HepG2 (cell line): ENCODE measurements around the gene SMARCAD1. TPM values are rescaled to one million over a fixed set of nuclear protein-coding genes. Genes with fewer than 3 reads are reported as not detected.

Experiments
- ATAC-seq: fragments of 200-7000 bp; cut with Tn5 transposase; 3 replicates; pipeline ENCODE4 v1.9.1; 2020; ENCODE audit warnings: mild to moderate bottlenecking, moderate library complexity
- BruUV-seq: library from RNA; stranded (reverse); fragments of 400-500 nt; replicated peaks from 2 replicates; lab custom pipeline; 2021; lab: Mats Ljungman, UMichigan
- CTCF ChIA-PET: fragments of 300-600 bp; formaldehyde crosslinking; extraction: SDS; loops from one replicate; lab custom pipeline; 2021; ENCODE audit warnings: low total read pairs, inconsistent platforms, low intra/inter-chr PET ratio; lab: Yijun Ruan, JAX
- POLR2A ChIA-PET: fragments of 350-600 bp; sonication (Branson Sonifier 250); formaldehyde crosslinking; loops from one replicate; lab custom pipeline; 2020; ENCODE audit warnings: antibody characterized with exemption, inconsistent platforms; lab: Yijun Ruan, JAX
- DNase-seq: peaks from one replicate; pipeline ENCODE4 v3.0.0-alpha.2; 2015; ENCODE audit warnings: low spot score
- FAIRE-seq: peaks from 3 replicates; lab custom pipeline; 2011; peaks lifted over from hg19 to GRCh38; lab: Jason Lieb, UNC
- H2AFZ ChIP-seq: one replicate; pipeline ENCODE4 v1.6.1; 2011; ENCODE audit warnings: low read length, inconsistent platforms
- H3K27ac ChIP-seq: fragments of 300-600 bp; 3 replicates; pipeline ENCODE4 v1.8.0; 2011; ENCODE audit warnings: mixed run types, mild to moderate bottlenecking, mixed read lengths, low read length, inconsistent platforms; ENCODE audit not compliant: insufficient read depth; ENCODE audit errors: extremely low read length
- H3K27me3 ChIP-seq, 2 experiments: fragments of 200-600 bp in 1 of 2; 2 replicates in 1 of 2; 3 replicates in 1 of 2; pipeline versions ENCODE4 v1.6.0 to v1.8.0; 2011; ENCODE audit warnings: low read length in 2 of 2, mild to moderate bottlenecking in 2 of 2, moderate library complexity in 2 of 2, inconsistent platforms in 1 of 2; ENCODE audit not compliant: insufficient read depth in 2 of 2, control insufficient read depth in 1 of 2
- H3K36me3 ChIP-seq, 2 experiments: fragments of 200-600 bp in 1 of 2; replicated peaks in 1 of 2; 2 replicates in 1 of 2; 3 replicates in 1 of 2; pipeline versions ENCODE4 v1.5.1 to v1.8.0; 2011; ENCODE audit warnings: low read length in 2 of 2, inconsistent platforms in 1 of 2; ENCODE audit not compliant: insufficient read depth in 2 of 2, control insufficient read depth in 1 of 2
- H3K4me1 ChIP-seq: 2 replicates; pipeline ENCODE4 v1.5.1; 2012; ENCODE audit warnings: low read length, inconsistent platforms; ENCODE audit not compliant: insufficient read depth
- H3K4me2 ChIP-seq: 2 replicates; pipeline ENCODE4 v1.6.0; 2011; ENCODE audit warnings: low read depth, low read length, inconsistent platforms
- H3K4me3 ChIP-seq, 3 experiments: fragments of 200-600 bp in 1 of 3; sonication (generic), shearing (Covaris generic) in 1 of 3; replicated peaks in 1 of 3; 2 replicates each; pipeline ENCODE4 v1.5.1; 2011 to 2016; ENCODE audit warnings: low read length in 3 of 3, inconsistent platforms in 2 of 3, low read depth in 2 of 3, mild to moderate bottlenecking in 2 of 3, control low read depth in 1 of 3, mixed read lengths in 1 of 3; ENCODE audit not compliant: insufficient read depth in 1 of 3
- H3K79me2 ChIP-seq: one replicate; pipeline ENCODE4 v1.6.1; 2011; ENCODE audit warnings: low read length, inconsistent platforms; ENCODE audit not compliant: insufficient read depth
- H3K9ac ChIP-seq: 2 replicates; pipeline ENCODE4 v1.6.0; 2011; ENCODE audit warnings: mild to moderate bottlenecking, low read depth, low read length, inconsistent platforms; ENCODE audit not compliant: insufficient read depth
- H3K9me3 ChIP-seq: 2 replicates; pipeline ENCODE4 v1.5.1; 2012; ENCODE audit warnings: mild to moderate bottlenecking, low read length
- H4K20me1 ChIP-seq: 2 replicates; pipeline ENCODE4 v1.6.0; 2011; ENCODE audit warnings: inconsistent platforms, mild to moderate bottlenecking, low read length, moderate library complexity; ENCODE audit not compliant: insufficient read depth
- KIAA2018 ChIP-seq: sonication (generic); formaldehyde crosslinking; IDR thresholded peaks from 2 replicates; pipeline ENCODE4 v1.5.0; 2020; ENCODE audit warnings: mild to moderate bottlenecking, missing genetic modification reagents, borderline replicate concordance
- RELA ChIP-seq: sonication (generic); formaldehyde crosslinking; IDR thresholded peaks from 2 replicates; pipeline ENCODE4 v1.4.0; 2020; ENCODE audit warnings: missing genetic modification reagents
- ZNF326 ChIP-seq: sonication (generic); formaldehyde crosslinking; IDR thresholded peaks from 2 replicates; pipeline ENCODE4 v1.4.0; 2020; ENCODE audit warnings: missing genetic modification reagents, borderline replicate concordance
- ZNF547 ChIP-seq: sonication (generic); formaldehyde crosslinking; IDR thresholded peaks from 2 replicates; pipeline ENCODE4 v1.5.1; 2020; ENCODE audit warnings: mild to moderate bottlenecking, missing genetic modification reagents
- ZNF841 ChIP-seq: sonication (generic); formaldehyde crosslinking; IDR thresholded peaks from 2 replicates; pipeline ENCODE4 v1.8.1; 2023; ENCODE audit warnings: missing genetic modification reagents, borderline replicate concordance
- WGBS: methylation state at CpG from one replicate; pipeline ENCODE4 v1.1.6; 2017; ENCODE audit warnings: low lambda C conversion rate; 5-methylcytosine and 5-hydroxymethylcytosine counted together
- in situ Hi-C: cut with HindIII; loops from 2 replicates; pipeline ENCODE4 v1.10.0; 2017; ENCODE audit warnings: low pct_unique_long_range_greater_than_20kb; ENCODE audit not compliant: extremely low pct_ligation_motif_present
- intact Hi-C: fragments of 100-400 bp; cut with micrococcal nuclease; formaldehyde crosslinking; loops from one replicate; pipeline ENCODE4 v1.10.0; 2022; ENCODE audit not compliant: unreplicated experiment
- polyA plus RNA-seq, 8 experiments: library from polyadenylated mRNA; depleted of rRNA in 3 of 8; stranded (reverse) in 7 of 8; unstranded in 1 of 8; fragments of >200 nt; fragmentation: Illumina TruSeq in 4 of 8; extraction: Trizol in 4 of 8; gene quantifications; 2 replicates each; pipeline versions ENCODE4 v1.2.1 to v1.2.3, GENCODE V29; 2011 to 2016; ENCODE audit warnings: low read depth in 4 of 8, missing spikeins in 1 of 8, mixed read lengths in 1 of 8; ENCODE audit not compliant: insufficient read depth in 1 of 8
- total RNA-seq, 5 experiments: library from RNA; depleted of rRNA; stranded (reverse); fragments of >200 nt; fragmentation: Illumina TruSeq; extraction: Trizol; gene quantifications; 2 replicates each; pipeline ENCODE4 v1.2.3, GENCODE V29; 2016; ENCODE audit warnings: low read depth in 1 of 5

The SMARCAD1 gene
- total and polyA plus RNA-seq, 2 of the 13 experiments (the other 11 are each of a cell fraction or from before 2014, with no cell fraction given): 18.2 to 35.9 TPM

- 96% methylated on average over 5 of the region's 5 CpGs for WGBS
- in situ Hi-C loops: loop anchor here (25.0 kb wide), 1 partner anchor 475 kb away; no protein-coding TSS in a partner anchor
- H3K36me3 ChIP-seq: peaks cover 2 to 20% of the 10 kb centered on the region in 2 experiments
- H3K27me3 ChIP-seq: no peaks in the 10 kb centered on the region
- no peak overlapping the region for H3K27ac ChIP-seq
- ATAC-seq: no peak
- no TSS peak for BruUV-seq
- no peaks in the 10 kb centered on the region for H4K20me1 ChIP-seq
- H2AFZ ChIP-seq: no peak overlapping the region
- H3K79me2 ChIP-seq: no peaks in the 10 kb centered on the region
- no peak for DNase-seq
- CTCF ChIA-PET: no interaction called here
- H3K9me3 ChIP-seq: no peaks in the 10 kb centered on the region
- POLR2A ChIA-PET: no interaction called here
- no peak for FAIRE-seq
- TF ChIP-seq KIAA2018 (CRISPR knock-in tag): no peak
- TF ChIP-seq ZNF841 (CRISPR knock-in tag): no peak
- no peak for TF ChIP-seq RELA
- TF ChIP-seq ZNF547 (CRISPR knock-in tag): no peak
- no peak for TF ChIP-seq ZNF326 (CRISPR knock-in tag)
- H3K4me1 ChIP-seq: no peaks in the 10 kb centered on the region
- no peak overlapping the region for H3K9ac ChIP-seq
- no peak overlapping the region for H3K4me3 ChIP-seq
- intact Hi-C loops: no loop called here
- H3K4me2 ChIP-seq: no peak overlapping the region
Measured at GRCh38 chr4:94262163-94263016, 54.7 kb downstream of the SMARCAD1 start.
